NCI-H1105 treated with DMSO at 0.1 percent for 48 hours (cell line): ENCODE measurements around the gene RASIP1.
"Not testable (repeated sequence)": the region's sequence is repeated elsewhere in the genome, so short reads cannot be mapped to it uniquely, and the experiment has no call there.

Experiments
- DNase-seq: peaks from one replicate; lab custom pipeline; 2025; lab: John Stamatoyannopoulos, UW

The RASIP1 gene

GRCh38 chr19:48713041-48713863 lies 27.2 kb downstream of the RASIP1 start:
- no peak for DNase-seq

- DNase-seq = no peak
Observed at GRCh38 chr19:48711106-48711662, 29.2 kb downstream of the RASIP1 start.

- DNase-seq = no peak
Observed at GRCh38 chr19:48708471-48708870, 31.9 kb downstream of the RASIP1 start.

- no peak for DNase-seq
Observed at GRCh38 chr19:48705431-48705830, 35.0 kb downstream of the RASIP1 start.

- no peak for DNase-seq
Observed at GRCh38 chr19:48703316-48703715, 37.1 kb downstream of the RASIP1 start.

GRCh38 chr19:48702701-48703100 lies 37.7 kb downstream of the RASIP1 start:
- no peak for DNase-seq

- DNase-seq = no peak
Observed at GRCh38 chr19:48698046-48698445, 42.4 kb downstream of the RASIP1 start.

- DNase-seq = no peak
Observed at GRCh38 chr19:48696353-48697010, 43.9 kb downstream of the RASIP1 start.

GRCh38 chr19:48695743-48696352 lies 44.6 kb downstream of the RASIP1 start, which contains the start of gene FUT2:
TSS of gene FUT2 (plus strand) at chr19:48695971. CDS start at chr19:48702957, 6,986 bp downstream.
- DNase-seq = no peak

- not testable (repeated sequence) for DNase-seq
Observed at GRCh38 chr19:48693629-48694028, 46.8 kb downstream of the RASIP1 start.

GRCh38 chr19:48689449-48689848 lies 51.0 kb downstream of the RASIP1 start:
- DNase-seq = no peak

- DNase-seq = no peak
Observed at GRCh38 chr19:48687776-48688175, 52.6 kb downstream of the RASIP1 start.

- DNase-seq = not testable (repeated sequence)
Observed at GRCh38 chr19:48686637-48687036, 53.8 kb downstream of the RASIP1 start.

GRCh38 chr19:48686088-48686487 lies 54.3 kb downstream of the RASIP1 start:
- no peak for DNase-seq

- no peak for DNase-seq
Observed at GRCh38 chr19:48685583-48685982, 54.8 kb downstream of the RASIP1 start.

- DNase-seq = no peak
Observed at GRCh38 chr19:48683349-48683748, 57.1 kb downstream of the RASIP1 start.

- DNase-seq = no peak
Observed at GRCh38 chr19:48681127-48681470, 59.3 kb downstream of the RASIP1 start.

GRCh38 chr19:48680436-48681126 lies 59.8 kb downstream of the RASIP1 start:
- no peak for DNase-seq

GRCh38 chr19:48680006-48680405 lies 60.4 kb downstream of the RASIP1 start:
- not testable (repeated sequence) for DNase-seq

GRCh38 chr19:48678201-48678600 lies 62.2 kb downstream of the RASIP1 start:
- no peak for DNase-seq

GRCh38 chr19:48676887-48677286 lies 63.5 kb downstream of the RASIP1 start:
- DNase-seq = no peak

- DNase-seq = no peak
Observed at GRCh38 chr19:48676487-48676886, 63.9 kb downstream of the RASIP1 start.
